OCI-M2 (cell line): ENCODE measurements around the gene SEMA4C.

Experiments used
- DNase-seq: peaks from one replicate; lab custom pipeline; 2025; ENCODE audit not compliant: unreplicated experiment; lab: John Stamatoyannopoulos, UW

SEMA4C gene

DNA sequence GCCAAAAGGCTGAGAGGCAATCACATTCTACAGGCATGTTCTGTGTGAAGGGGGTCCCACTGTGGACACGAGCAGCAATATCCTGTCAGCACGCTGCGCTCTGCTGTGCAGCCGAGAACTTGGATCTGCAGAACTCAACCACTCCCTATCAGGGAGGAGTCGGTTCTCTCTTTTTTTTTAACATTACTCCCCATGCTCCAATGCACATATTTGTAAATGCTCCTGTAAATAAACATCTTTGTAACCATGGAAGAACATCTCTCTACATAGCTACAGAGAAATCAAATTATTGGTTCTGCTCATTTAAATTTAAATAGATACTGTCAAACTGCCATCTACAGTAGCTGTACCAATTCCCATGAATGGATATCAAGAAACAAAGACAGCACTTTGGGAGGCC, 23.1 kb downstream of the SEMA4C start:
- no peak for DNase-seq

DNA sequence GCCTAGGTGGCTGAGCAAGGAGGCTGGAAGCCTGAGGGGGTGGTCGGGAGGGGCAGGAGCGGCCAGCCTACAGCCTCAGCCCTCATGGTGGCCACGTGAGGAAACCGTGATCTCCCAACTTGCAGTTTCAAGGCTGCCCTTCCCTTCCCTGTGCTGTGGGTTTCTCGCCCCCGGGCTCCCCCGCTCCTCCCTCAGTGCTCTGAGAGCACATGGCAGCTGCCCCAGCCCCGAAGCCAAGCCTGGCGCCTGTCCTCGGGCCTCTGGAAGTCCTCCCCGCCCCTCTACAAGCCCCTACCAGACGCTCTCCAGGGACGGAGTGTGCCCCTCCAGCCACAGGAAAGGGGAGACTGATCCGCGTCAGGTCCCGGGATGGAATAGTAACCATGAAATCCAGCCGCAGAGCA, 25.5 kb downstream of the SEMA4C start:
- no peak for DNase-seq

DNA sequence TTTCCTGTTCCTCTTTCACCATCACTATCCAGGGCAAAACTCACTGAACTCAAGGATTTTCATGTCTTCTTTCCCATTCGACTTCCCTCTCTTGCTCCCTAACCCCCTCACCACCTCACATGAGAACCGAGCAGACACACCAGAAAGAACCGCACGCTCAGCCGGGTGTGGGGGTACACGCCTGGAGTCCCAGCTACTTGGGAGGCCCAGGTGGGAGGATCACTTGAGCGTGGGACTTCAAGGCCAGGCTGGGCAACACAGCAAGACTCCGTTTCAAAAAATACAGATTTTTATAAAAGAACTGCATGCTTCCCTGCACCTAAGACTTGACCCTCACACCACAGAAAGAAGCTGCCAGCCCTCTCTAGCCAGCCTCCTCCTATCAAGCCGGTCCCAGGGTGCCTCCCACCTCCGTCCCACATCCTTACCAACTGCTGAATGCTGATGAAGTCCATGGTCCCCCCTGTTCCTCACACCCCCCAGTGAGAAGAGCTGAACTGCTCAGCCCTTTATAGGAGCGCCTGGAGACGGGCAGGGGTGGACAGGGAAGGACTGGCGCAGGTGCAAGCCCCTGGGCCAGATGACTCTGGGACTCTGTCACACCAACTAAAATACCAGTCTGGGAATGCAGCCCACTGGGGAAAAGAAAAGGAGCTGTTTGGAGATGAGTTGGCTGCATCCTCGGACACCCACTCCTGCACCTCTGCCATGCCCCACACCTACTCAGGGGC, 26.2 kb downstream of the SEMA4C start, which contains the start of gene ANKRD23:
TSS of gene ANKRD23 (minus strand) at position 484 of the 731 bp plus-strand sequence. CDS start at position 455, 29 bp downstream.
- DNase-seq, result no peak

DNA sequence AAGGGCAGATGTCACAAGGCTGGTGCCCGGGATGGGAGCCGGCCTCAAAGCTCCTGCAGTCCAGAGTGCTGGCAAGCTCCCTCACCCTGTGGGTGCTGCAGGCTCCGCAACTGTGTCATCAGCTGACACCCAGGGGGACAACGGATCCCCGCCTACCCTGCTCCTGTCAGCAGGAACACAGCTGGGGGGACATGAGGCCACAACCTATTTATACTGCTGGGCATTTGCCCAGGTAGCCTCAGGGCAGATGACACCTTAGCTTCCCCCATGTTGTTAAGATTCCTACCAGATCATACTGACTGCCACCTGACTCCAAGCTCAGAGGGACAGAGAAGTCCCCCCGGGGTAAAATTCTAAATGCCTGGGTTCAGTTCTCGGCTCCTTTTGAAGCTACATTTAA, 27.3 kb downstream of the SEMA4C start:
- DNase-seq, result no peak

DNA sequence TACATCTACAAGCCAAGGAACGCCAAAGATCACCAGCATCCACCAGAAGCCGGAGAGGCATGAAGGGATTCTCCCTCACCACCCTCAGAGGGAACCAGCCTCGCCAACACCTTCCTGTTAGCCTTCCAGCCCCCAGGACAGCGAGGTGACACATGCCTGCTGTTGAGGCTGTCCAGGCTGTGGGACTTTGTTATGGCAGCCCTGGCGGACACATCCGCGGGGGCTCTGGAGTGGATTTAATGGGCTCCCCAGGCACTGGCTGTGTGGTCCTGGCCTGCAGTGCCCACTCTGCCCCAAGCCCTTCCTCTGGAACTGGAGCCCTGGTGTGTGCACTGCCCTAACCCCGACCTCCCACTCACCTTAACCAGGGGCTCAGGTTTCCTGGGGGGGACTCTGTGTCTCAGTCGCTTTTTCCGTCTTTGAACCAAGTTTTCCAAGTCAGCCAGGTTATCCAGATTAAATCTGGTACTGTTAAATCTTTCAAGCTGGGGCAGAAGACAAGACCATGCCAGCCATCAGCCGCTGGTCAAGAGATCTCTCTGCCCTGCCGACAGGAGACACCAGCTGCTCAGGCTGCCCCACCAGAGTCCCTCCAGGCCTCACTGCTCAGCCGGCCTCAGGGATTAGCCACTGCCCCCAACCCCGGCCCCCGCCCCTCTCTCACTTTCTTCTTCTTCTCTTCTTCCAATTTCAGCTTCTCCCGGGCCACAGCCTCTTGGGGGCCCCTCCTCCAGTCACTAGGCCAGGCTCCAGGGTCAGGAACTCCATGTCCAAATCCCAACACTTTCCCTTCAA, 28.0 kb downstream of the SEMA4C start:
- DNase-seq, result no peak

DNA sequence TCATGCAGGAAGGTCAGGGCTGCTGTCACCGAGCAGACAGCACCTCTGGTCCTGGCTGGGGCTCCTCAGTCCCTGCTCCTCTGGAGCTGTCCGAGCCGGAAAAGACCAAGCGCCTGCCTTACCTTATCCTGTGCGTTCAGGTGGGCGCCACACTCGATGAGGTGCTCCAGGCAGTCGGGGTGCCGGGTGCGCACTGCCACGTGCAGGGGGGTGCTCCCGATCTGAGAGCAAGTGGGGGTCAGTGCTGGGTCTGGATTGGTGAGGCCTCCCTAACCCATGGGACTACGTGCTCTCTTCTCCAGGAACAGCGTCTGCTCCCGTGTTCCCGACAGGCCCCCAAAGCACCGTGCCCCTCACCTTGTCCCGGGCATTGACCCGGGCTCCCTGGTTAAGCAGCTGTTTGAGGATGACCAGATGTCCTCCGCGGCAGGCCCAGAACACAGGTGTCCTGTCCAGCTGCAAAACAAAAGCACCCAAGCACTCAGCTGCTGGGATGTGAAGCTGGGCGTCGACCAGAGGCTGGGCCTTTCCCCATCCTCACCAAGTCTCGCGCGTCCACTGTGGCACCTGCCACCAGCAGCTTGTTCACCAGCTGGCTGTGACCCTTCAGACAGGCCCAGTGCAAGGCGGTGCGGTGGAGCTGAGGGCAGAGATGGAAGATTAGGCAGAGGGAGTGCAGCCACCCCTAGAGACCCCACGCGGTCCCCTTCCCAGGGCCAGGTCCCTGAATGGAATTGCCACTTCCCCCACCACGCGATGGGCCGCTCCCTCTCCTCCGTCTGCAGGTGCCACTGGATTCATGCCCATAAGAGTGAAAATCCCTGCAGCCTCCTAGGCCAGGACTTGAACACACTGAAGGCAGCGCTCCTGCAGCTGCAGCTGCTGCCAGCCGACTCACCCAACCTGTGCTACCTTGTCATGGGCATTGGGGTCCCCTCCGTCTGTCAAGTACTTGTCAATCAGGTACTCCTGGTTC, 29.7 kb downstream of the SEMA4C start:
- DNase-seq, result no peak

DNA sequence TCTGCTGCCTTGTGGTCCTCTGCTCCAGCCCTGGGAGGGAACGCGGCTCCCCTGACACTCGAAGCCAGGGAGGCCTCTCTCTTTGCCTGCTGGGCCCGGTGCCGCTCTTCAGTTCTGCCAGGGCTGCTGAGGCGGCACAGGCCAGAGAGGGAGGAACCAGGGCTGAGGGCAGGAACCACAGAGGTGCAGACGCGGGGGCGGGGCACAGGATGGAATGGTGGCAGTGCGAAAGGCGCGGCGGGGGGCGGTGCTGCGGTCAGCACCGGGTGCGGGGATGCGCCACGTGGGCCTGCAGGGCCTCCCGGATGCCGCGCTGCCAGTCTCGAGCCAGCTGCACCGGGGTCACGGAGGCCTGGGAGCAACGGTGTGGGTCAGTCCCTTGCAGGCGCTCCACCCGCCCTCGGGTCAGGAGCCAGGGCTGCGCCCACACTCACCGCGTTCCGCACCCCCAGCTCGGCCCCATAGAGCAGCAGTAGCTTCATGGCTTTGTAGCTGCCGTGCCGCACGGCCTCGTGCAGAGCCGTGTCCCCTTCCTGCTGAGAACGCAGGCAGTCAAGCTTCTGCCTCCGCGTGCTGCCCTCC, 30.5 kb downstream of the SEMA4C start:
- no peak for DNase-seq

DNA sequence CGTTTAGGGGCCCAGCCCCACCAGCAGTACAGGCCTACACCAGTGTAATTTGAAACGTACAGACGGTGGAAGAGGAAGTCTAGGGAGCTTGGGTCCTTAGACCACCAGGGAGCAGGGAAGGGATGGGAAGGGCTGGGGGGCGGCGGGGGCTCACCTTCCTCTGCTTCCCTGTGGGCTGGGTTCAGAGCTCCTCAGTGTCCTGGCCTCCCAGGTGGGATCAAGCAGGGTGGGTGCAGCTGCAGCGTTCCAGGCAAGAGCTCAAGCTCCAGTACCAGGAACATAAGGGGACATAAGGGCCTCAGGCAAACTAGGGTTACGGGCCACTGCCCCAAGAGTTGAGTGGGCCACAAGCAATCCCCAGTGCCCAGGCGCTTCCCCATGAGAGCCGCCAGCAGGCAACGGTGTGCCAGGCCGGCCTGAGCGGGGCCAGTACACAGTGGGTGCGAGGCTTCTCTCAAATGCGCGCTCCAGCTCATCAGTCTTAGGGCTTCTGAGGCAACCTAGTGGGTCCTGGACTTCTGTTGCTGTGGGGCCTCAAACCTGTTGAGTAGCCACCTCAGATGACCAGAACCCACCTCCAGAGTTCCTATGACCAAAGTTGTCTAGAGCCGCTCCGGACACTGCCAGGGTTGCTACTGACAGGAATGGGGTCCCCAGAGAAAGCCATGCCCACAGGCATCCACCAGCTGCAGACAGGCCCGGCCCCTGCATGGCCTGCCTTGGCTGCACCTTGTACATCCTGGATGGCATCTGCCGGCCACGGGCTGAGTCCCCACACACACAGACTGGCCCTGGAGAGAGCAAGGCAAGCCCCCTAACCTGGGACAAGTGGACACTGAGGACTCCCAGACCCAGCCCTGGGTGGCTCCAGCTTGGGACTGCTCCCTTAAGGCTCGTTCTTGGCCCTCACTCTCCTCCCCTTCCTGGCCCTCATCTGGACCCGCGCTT, 31.3 kb downstream of the SEMA4C start:
- no peak for DNase-seq

DNA sequence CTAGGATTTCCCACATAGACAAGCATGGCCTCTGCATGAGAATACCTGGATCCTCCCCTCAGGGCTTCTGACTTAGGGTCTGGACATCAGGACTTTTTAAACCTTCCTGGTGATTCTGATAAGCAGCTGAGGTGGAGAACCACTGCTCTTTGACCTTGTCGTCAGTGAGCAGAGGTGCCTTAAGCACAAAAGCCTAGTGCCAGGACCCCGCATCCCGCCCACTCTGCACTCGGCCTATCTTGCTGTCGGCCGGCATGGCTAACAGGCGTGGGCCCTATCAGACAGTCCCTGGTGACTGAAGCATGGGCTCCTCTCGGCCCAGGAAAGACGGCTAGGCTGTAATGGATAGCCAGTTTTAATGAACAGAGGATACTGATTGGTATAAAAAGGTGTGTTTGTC, 32.3 kb downstream of the SEMA4C start:
- DNase-seq, result no peak

DNA sequence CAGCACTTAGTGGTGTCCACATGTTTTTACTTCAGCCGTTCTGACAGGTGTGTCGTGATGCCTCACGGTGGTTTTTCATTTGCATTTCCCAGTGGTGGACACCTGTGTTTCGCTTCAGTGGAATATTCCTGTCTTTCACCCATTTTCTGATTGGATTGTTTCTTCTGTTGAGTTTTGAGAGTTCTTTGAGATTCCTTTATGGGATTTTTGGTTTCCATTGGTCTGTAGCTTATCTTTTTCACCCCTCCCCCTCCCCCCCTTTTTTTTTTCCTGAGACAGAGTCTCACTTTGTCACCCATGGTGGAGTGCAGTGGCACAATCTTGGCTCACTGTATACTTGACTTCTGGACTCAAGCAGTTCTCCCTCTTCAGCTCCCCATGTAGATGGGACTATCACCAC, 34.0 kb downstream of the SEMA4C start:
- no peak for DNase-seq

DNA sequence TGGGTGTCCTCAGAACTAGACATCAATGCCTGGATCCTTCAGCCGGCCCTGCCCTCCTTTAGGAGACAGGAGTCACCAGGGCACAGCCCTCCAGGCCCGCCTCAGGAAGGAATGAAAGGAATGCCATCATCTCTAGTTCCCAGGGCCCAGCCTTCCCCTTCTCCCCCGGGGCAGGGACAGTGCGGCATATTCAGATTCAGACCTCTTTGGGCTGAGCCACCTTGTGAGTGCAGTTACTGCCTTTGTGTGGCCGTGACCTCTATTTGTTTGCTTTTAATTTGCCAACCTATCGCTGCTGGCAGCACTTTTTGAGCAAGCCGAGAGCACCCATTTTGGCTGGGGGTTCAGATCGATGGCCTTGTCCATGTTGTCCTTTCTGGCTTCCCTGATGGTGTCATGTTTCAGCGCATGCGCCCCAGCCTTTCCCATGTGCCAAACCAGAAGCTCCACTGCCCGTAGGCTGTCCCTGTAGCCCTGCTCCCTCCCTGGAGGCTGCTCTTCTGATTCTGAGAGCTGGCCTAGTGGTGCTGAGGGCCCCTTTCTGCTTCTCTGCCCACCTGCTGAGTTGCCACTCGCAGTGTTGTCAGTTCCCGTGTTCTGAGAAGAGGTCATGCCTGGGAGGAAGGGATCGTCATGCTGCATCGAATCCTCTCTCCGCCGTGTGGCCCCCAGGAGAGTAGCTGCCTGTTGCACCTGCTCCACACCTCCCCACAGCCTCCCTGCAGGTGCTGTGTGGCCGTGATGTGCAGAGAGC, 36.9 kb downstream of the SEMA4C start:
- no peak for DNase-seq

DNA sequence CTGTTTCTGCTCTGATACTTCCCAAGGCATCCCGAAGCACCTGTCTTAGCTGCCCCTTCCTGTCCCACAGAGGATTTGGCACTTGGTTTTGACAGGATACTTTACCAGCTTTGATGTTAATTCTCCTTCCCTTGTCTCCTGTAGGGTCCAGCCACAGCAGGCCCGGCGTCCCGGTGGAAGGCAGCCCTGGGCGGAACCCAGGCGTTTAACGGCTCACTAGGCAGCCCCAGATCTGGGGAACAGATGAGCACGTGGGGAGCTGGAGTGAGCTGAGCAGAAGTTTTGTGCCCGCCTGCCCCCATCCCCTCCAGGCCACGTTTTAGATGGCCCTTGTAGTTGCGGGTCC, 37.5 kb downstream of the SEMA4C start:
- no peak for DNase-seq

DNA sequence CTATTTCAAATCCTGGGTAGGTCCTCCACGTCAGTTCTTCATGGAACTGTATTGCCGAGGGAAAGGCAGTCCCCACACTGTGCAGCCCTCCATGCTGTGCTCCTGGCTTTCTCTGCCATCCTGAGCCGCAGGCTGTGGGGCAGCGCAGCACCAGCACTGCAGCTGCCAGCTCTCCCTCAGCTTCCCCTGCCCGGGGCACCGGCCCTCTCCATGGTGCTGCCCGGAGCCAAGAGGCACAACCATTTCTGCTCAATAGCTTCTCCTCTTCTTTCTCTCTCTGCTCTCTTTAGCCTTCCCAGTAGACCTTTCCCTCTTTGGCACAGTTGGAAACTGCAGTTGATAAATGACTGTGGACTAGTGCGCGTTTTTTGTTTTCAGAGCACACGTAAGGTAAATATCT, 38.2 kb downstream of the SEMA4C start:
- DNase-seq, result no peak

DNA sequence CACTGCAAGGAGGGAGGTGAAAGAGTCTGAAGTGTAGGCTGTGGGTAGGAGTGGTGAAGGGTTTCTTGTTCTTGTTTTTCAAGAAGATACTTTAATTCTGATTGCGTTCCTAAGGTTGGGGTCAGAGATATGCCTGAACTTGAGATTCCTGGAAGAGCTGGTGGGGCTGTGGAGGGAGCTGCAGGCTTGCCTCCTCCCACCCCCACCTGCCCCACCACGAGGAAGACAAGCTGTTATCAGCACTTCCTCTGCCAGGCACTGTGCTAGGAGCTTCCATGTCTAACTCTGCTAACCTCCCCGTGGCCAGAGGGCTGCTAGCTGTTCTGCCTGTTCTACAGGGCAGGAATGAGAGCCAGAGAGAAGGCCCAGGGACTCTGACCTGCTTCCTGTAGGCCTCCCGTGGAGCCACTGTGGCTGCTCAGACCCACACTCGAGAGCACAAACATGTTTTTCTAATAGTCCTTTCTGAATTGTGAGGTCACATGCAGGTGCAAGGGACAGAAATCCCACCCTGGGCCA, 39.8 kb downstream of the SEMA4C start:
- no peak for DNase-seq

DNA sequence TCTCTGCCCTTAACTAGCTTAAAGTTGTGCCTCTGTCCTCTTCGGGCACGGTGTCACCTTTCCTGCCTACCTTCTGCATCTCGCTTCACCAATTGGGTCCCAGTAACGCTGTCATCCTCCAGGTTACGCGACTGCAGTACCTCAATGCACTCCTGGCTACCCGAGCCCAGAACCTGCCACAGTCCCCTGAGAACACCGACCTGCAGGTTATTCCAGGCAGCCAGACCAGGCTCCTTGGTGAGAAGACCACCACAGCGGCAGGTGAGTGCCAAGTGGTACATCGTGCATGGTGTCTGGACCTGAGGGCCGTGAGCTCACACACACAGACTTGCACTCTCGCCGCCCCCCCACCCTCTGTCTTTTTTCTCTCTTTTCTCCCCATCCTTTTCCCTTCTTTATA, 41.0 kb downstream of the SEMA4C start:
- DNase-seq, result no peak

DNA sequence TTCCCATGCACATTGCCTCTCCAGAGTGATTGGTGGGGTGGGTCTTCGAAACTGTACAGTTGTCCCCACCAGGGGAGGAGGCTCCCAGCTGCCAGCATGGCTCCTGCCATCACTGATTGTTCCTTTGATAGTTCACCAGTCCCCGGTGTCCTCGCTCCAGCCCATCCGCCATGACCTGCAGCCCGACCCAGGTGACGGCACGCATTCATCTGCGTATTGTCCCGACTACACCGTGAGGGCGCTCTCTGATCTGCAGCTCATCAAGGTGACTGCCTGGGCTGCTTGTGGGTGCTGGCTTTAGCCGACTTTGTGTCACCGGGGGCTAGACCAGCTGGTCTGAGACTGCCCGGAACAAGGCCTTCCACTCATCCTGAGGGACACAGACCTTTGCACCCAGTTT, 41.4 kb downstream of the SEMA4C start:
- no peak for DNase-seq

DNA sequence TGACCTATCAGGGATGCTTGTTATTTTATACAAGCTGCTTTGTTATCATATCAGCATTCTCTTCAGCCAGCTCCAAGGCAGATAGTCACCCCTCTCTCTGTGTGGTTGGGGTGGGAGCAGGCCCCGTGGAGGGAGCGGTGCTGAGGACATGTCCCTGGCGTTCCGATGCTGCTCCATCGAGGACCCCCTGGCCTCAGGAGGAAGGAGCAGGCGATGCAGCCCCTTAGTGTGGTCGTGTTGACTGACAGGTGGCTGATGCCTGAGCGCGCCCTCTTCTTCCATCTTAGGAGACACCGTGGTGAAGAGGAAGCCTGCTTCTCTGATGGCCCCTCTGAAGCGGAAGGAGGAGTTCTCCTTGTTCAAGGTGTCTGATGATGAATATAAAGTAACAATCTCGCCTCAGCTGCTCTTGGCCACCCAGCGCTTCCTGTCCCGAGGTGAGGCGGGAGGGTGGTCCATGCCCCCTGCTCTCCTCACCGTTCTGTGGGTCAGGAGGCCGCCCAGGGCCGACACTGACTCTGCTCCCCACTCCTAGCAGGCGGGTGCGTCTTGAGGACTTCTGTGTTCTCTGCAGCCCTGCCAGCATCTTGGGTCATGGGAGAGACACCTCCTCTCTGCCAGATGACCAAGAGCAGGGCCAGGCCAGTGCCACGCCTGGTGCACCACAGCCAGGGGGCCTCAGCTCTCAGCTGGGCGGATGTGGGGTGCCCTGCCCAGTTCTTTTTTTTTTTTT, 43.2 kb downstream of the SEMA4C start:
- DNase-seq, result no peak

DNA sequence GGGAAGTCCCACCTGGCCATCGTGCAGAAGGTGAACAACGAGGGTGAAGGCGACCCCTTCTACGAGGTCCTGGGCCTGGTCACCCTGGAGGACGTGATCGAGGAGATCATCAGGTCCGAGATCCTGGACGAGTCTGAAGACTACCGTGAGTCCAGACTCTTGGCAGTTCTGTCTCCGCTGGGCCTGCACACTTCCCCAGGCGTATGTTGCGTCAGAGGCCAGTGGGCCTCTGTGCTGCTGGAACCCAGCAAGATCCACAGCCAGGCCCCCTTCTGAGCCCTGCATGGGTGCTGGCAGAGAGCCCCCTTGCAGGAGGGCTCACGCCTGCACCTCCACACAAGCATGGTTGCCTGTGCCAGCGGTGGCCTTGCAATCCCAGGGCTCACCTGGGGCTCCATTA, 44.8 kb downstream of the SEMA4C start:
- DNase-seq, result no peak
